ENCODE measurements around the gene FXN. TPM values are rescaled to one million over a fixed set of nuclear protein-coding genes. Genes with fewer than 3 reads are reported as not detected.
"Not testable (repeated sequence)": the region's sequence is repeated elsewhere in the genome, so short reads cannot be mapped to it uniquely, and the experiment has no call there.

The FXN gene
- total RNA-seq, 6 donors from 2014 or later, result 1.8 to 16.5 (median 9.0) TPM

GRCh38 chr9:69089491-69089890 lies 53.9 kb downstream of the FXN start:
- 88 to 89% methylated on average over 9 of the region's 9 CpGs for WGBS, 2 donors
- Histone ChIP-seq H3K27me3 (no peaks in the 10 kb centered on the region), H3K4me3 (no peak overlapping the region), H3K27ac (peak overlapping the region in 1 of 4 donors; percentile 42), H3K9me3 (no peaks in the 10 kb centered on the region), H3K4me1 (peaks cover 10 to 24% (median 16%) of the 10 kb centered on the region in 4 donors), H3K36me3 (no peaks in the 10 kb centered on the region)
- no peak for TF ChIP-seq POLR2A (IDR thresholded peaks at IDR 0.05)
- no peak for TF ChIP-seq POLR2AphosphoS5 (IDR thresholded peaks at IDR 0.05)
- TF ChIP-seq, protein P1, sequence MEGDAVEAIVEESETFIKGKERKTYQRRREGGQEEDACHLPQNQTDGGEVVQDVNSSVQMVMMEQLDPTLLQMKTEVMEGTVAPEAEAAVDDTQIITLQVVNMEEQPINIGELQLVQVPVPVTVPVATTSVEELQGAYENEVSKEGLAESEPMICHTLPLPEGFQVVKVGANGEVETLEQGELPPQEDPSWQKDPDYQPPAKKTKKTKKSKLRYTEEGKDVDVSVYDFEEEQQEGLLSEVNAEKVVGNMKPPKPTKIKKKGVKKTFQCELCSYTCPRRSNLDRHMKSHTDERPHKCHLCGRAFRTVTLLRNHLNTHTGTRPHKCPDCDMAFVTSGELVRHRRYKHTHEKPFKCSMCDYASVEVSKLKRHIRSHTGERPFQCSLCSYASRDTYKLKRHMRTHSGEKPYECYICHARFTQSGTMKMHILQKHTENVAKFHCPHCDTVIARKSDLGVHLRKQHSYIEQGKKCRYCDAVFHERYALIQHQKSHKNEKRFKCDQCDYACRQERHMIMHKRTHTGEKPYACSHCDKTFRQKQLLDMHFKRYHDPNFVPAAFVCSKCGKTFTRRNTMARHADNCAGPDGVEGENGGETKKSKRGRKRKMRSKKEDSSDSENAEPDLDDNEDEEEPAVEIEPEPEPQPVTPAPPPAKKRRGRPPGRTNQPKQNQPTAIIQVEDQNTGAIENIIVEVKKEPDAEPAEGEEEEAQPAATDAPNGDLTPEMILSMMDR (IDR thresholded peaks at IDR 0.05), result no peak
- DNase-seq (no peak), ATAC-seq (ENCODE audit: low FRiP score in 2 of 2) (no peak)

DNA sequence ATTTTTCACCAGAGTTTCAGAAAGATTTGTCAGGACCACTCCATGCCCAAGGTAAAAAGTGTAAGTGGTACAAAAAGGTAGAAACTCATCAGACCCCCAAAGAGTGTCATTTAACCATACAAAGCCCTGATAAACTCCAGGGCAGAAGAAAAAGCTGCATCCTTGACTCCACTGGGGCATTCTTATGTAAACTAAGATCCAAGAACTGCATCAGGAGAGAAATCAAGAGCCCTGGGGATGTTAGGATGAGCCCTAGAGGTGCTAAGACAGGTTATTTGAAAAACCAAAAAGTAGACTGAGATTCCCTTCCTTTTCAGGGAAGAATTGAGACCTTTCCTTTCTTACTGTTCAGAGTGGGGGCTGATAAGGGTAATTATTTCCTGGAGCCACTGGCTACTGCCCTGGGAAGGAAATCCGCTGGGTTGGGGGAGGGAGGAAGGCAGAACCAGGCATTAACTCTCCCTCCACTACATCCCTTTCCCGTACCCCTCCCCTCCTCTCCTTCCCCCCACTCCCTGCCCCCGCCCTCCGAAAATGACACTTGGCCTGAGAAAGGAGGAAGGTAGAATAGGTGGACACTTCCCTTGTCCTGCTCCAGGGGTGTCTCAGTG lies 54.7 kb downstream of the FXN start:
- DNase-seq (no peak), ATAC-seq (ENCODE audit: low FRiP score in 2 of 2) (no peak)
- Histone ChIP-seq H3K27me3 (no peaks in the 10 kb centered on the region), H3K36me3 (no peaks in the 10 kb centered on the region), H3K4me1 (peaks cover 10 to 24% (median 16%) of the 10 kb centered on the region in 4 donors), H3K4me3 (no peak overlapping the region), H3K27ac (peak overlapping the region in 3 of 4 donors; percentile 8 to 56 (median 42)), H3K9me3 (no peaks in the 10 kb centered on the region)
- WGBS, 2 donors, result 56 to 59% methylated on average over 4 of the region's 4 CpGs
- TF ChIP-seq EP300 (IDR thresholded peaks at IDR 0.05) (no peak), POLR2A (IDR thresholded peaks at IDR 0.05) (no peak), POLR2AphosphoS5 (IDR thresholded peaks at IDR 0.05) (no peak)
- TF ChIP-seq, protein P1 (IDR thresholded peaks at IDR 0.05), result no peak

DNA sequence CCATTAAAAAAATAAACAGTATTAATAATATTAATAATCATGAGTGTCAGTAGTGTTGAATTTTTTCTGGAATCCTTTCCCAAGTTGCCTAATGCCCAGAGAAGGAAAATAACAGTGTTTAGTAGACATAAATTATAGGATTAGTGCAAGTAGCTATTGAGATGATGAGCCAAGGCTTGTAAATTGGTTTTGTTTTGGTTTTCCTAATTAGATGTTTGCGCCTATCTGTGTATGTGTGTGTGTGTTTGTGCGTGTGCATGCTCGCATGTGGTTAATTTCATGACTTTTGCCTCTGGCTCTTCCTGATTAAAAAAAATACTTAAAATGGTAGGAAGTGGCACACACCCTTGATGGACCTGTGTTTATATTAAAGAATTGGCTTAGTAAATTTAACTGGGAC lies 55.4 kb downstream of the FXN start:
- peak overlapping the region in 3 of 4 donors; percentile 8 to 56 (median 42) for H3K27ac ChIP-seq
- no peak for ATAC-seq (ENCODE audit: low FRiP score in 2 of 2)
- no peak overlapping the region for H3K4me3 ChIP-seq
- peaks cover 6 to 25% (median 13%) of the 10 kb centered on the region in 4 donors for H3K4me1 ChIP-seq
- whole genome bisulfite sequencing, 2 donors, result 80 to 84% methylated on average over 3 of the region's 3 CpGs
- TF ChIP-seq EP300 (IDR thresholded peaks at IDR 0.05), result no peak
- no peak for TF ChIP-seq POLR2AphosphoS5 (IDR thresholded peaks at IDR 0.05)
- no peak for TF ChIP-seq POLR2A (IDR thresholded peaks at IDR 0.05)
- TF ChIP-seq, protein P1 (IDR thresholded peaks at IDR 0.05), result no peak
- H3K9me3 ChIP-seq, result no peaks in the 10 kb centered on the region
- H3K36me3 ChIP-seq, result no peaks in the 10 kb centered on the region
- no peak for DNase-seq
- no peaks in the 10 kb centered on the region for H3K27me3 ChIP-seq

DNA sequence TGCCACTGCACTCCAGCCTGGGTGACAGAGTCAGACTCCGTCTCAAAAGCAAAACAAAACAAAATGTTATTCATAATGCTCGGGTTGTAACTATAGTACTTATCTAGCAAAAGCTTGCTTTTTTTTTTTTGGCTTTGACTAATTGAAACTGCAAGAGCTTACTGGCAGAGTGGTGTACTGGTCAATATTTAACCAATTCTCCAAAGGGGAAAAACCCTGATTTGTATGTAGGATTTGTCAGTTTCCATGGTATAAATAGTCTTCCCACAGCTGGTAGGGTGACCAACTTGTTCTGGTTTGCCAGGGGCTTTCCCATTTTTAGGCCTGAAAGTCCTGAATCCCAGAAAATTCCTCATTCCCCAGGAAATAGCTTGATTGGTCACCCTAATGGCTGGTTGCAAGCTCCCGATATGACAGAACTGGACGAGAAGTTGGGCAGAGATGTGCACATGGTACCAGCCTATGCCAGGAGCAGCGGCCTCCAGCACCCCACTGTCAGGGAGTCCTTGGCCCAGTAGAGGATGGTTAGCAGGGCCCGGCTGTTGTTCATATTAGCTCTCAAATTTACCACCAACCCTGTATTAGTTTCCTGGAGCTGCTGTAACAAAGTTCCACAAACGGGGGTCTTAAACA lies 58.0 kb downstream of the FXN start:
- Histone ChIP-seq H3K36me3 (no peaks in the 10 kb centered on the region), H3K27ac (peak overlapping the region in 2 of 4 donors; percentile 46 to 53), H3K4me1 (peaks cover 0 to 27% (median 14%) of the 10 kb centered on the region in 4 donors), H3K9me3 (no peaks in the 10 kb centered on the region), H3K4me3 (no peak overlapping the region), H3K27me3 (no peaks in the 10 kb centered on the region)
- peak in 1 of 2 donors; percentile 37 for ATAC-seq (ENCODE audit: low FRiP score in 2 of 2)
- 86 to 90% methylated on average over 7 of the region's 7 CpGs for WGBS, 2 donors
- TF ChIP-seq EP300 (IDR thresholded peaks at IDR 0.05), result no peak
- no peak for DNase-seq

DNA sequence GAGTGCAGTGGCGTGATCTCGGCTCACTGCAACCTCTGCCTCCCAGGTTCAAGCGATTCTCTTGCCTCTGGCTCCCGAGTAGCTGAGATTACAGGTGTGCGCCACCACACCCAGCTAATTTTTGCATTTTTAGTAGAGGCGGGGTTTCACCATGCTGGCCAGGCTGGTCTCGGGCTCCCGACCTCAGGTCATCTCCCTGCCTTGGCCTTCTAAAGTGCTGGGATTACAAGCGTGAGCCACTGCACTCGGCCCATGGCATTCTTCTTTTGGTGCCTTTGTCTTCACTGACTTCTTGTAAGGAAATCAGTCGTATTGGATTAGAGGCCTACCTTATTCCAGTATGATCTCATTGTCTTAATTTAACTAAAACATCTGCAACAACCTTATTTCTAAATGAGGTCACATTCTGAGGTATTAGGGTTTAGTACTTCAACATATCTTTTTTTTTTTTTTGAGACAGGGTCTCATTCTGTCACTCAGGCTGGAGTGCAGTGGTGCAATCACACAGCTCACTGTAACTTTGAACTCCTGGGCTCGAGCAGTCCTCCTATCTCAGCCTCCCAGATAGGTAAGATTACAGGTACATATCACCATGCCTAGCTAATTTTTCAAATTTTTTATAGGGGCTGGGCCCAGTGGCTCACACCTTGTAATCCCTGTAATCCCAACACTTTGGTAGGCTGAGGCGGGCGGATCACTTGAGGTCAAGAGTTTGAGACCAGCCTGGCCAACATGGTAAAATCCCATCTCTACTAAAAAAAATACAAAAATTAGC lies 59.0 kb downstream of the FXN start:
- not testable (repeated sequence) for ATAC-seq (ENCODE audit: low FRiP score in 2 of 2); H3K36me3 ChIP-seq; H3K27me3 ChIP-seq; H3K4me3 ChIP-seq; DNase-seq; H3K9me3 ChIP-seq; H3K27ac ChIP-seq
- 96 to 97% methylated on average over 14 of the region's 14 CpGs for WGBS, 2 donors
- peaks cover 0 to 27% (median 14%) of the 10 kb centered on the region in 4 donors for H3K4me1 ChIP-seq
